A673 (cell line): ENCODE data around the gene ANKS1B.

Experiments
- CTCF ChIP-seq: fragments of 300-800, 200-600 bp; sonication (generic); conservative IDR thresholded peaks from 2 replicates; pipeline ENCODE4 v1.5.1; 2017; ENCODE audit warnings: low read depth, mild to moderate bottlenecking, antibody characterized with exemption, low read length, moderate library complexity, mixed read lengths
- EZH2 ChIP-seq: fragments of 200-600 bp; sonication (generic); IDR thresholded peaks from 2 replicates; pipeline ENCODE4 v1.6.1; 2017; ENCODE audit warnings: borderline replicate concordance, low read depth, mild to moderate bottlenecking, mixed read lengths, antibody characterized with exemption, low read length; ENCODE audit not compliant: poor library complexity, severe bottlenecking

- no peak for TF ChIP-seq CTCF
- TF ChIP-seq EZH2 = no peak
Measured at GRCh38 chr12:99476956-99477355, 507.8 kb downstream of the ANKS1B start.
